ENCODE measurements around the gene SAV1. TPM values are rescaled to one million over a fixed set of nuclear protein-coding genes. Genes with fewer than 3 reads are reported as not detected.

Gene SAV1
- total and polyA plus RNA-seq, 2 of the 13 experiments (the other 11 are each of a cell fraction or from before 2014, with no cell fraction given) = 7.3 to 8.2 TPM

DNA sequence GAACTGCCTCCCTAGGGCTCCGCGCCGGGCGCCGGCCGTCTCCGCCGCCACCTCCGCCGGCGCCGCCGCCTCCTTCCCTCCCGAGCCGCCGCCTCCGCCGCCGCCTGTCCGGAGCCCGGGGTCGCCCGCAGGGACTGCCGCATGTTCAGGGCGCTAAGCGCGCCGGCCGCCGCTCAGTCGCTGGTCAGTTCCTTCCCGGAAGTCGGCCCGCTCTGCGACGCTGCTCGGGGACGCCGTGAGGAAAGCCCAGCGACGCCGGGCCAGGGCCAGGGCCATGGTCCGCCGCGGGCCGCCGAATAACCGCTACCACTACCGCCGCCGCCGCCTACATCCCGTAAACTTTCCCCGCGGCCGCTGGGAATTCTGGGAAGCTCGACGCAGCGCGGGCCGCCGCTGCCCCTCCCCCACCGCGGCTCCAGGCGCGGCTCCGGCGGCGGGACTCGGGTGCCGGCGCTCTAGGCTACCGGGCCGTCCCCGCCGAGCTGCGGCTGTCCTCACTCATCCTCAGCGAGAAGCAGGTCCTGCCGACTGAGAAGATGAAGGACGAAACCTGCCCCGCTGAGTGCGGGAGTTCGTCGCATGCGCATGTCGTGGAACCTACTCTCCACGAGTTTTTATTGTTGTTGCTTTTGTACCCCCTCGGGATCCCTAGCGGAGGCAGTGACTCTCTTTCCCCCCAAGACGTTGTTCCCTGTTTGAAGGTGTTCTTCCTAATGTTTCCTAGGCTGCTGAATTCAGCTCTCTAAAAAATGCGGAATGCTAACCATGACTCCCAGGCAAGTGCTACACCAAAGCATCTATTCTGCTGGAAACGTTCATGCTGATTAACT lies at the start of gene SAV1 (continued):
- TF ChIP-seq ZNF34 (CRISPR knock-in tag; IDR thresholded peaks at IDR 0.05; ENCODE audit: borderline replicate concordance) (peak; percentile 93), ZNF446 (CRISPR knock-in tag; IDR thresholded peaks at IDR 0.05) (no peak), ZNF10 (CRISPR knock-in tag; IDR thresholded peaks at IDR 0.05; ENCODE audit: borderline replicate concordance, low read depth) (no peak), MIER2 (CRISPR knock-in tag; IDR thresholded peaks at IDR 0.05) (0 out of 2 replicates have a peak, but pooled peaks have one; percentile 16), RFXANK (CRISPR knock-in tag; IDR thresholded peaks at IDR 0.05) (no peak), PRPF4 (IDR thresholded peaks at IDR 0.05; ENCODE audit: low read depth, low read length, poor library complexity, severe bottlenecking) (no peak), THYN1 (CRISPR knock-in tag; IDR thresholded peaks at IDR 0.05; ENCODE audit: borderline replicate concordance, low read depth) (no peak), FOXK1 (CRISPR knock-in tag; IDR thresholded peaks at IDR 0.05; ENCODE audit: borderline replicate concordance, low read depth) (no peak; the same call in 1 of the 2 replicates), ONECUT2 (CRISPR knock-in tag; IDR thresholded peaks at IDR 0.05) (peak; percentile 47; the same call in 1 of the 2 replicates), ZNF501 (CRISPR knock-in tag; IDR thresholded peaks at IDR 0.05) (no peak; the same call in 1 of the 2 replicates), TEAD2 (CRISPR knock-in tag; IDR thresholded peaks at IDR 0.05) (no peak), ZNF547 (CRISPR knock-in tag; IDR thresholded peaks at IDR 0.05) (peak; percentile 80; the same call in 1 of the 2 replicates), ZFAT (CRISPR knock-in tag; conservative IDR thresholded peaks at IDR 0.05) (no peak), MXD4 (CRISPR knock-in tag; IDR thresholded peaks at IDR 0.05) (no peak), ZNF484 (CRISPR knock-in tag; IDR thresholded peaks at IDR 0.05; ENCODE audit: borderline replicate concordance, low read depth) (no peak), FOXO1 (CRISPR knock-in tag; IDR thresholded peaks at IDR 0.05) (peak; percentile 61), CBFB (CRISPR knock-in tag; IDR thresholded peaks at IDR 0.05) (no peak; the same call in 1 of the 2 replicates)
- TF ChIP-seq, protein P1, sequence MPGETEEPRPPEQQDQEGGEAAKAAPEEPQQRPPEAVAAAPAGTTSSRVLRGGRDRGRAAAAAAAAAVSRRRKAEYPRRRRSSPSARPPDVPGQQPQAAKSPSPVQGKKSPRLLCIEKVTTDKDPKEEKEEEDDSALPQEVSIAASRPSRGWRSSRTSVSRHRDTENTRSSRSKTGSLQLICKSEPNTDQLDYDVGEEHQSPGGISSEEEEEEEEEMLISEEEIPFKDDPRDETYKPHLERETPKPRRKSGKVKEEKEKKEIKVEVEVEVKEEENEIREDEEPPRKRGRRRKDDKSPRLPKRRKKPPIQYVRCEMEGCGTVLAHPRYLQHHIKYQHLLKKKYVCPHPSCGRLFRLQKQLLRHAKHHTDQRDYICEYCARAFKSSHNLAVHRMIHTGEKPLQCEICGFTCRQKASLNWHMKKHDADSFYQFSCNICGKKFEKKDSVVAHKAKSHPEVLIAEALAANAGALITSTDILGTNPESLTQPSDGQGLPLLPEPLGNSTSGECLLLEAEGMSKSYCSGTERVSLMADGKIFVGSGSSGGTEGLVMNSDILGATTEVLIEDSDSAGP (CRISPR knock-in tag; IDR thresholded peaks at IDR 0.05; ENCODE audit: borderline replicate concordance) = peak; percentile 82; the same call in 1 of the 2 replicates
- TF ChIP-seq, protein P2, sequence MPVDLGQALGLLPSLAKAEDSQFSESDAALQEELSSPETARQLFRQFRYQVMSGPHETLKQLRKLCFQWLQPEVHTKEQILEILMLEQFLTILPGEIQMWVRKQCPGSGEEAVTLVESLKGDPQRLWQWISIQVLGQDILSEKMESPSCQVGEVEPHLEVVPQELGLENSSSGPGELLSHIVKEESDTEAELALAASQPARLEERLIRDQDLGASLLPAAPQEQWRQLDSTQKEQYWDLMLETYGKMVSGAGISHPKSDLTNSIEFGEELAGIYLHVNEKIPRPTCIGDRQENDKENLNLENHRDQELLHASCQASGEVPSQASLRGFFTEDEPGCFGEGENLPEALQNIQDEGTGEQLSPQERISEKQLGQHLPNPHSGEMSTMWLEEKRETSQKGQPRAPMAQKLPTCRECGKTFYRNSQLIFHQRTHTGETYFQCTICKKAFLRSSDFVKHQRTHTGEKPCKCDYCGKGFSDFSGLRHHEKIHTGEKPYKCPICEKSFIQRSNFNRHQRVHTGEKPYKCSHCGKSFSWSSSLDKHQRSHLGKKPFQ (CRISPR knock-in tag; IDR thresholded peaks at IDR 0.05; ENCODE audit: insufficient replicate concordance) = no peak
- TF ChIP-seq, protein P3, sequence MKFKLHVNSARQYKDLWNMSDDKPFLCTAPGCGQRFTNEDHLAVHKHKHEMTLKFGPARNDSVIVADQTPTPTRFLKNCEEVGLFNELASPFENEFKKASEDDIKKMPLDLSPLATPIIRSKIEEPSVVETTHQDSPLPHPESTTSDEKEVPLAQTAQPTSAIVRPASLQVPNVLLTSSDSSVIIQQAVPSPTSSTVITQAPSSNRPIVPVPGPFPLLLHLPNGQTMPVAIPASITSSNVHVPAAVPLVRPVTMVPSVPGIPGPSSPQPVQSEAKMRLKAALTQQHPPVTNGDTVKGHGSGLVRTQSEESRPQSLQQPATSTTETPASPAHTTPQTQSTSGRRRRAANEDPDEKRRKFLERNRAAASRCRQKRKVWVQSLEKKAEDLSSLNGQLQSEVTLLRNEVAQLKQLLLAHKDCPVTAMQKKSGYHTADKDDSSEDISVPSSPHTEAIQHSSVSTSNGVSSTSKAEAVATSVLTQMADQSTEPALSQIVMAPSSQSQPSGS (CRISPR knock-in tag; IDR thresholded peaks at IDR 0.05) = peak; percentile 49; the same call in 1 of the 2 replicates
- TF ChIP-seq, protein P4, sequence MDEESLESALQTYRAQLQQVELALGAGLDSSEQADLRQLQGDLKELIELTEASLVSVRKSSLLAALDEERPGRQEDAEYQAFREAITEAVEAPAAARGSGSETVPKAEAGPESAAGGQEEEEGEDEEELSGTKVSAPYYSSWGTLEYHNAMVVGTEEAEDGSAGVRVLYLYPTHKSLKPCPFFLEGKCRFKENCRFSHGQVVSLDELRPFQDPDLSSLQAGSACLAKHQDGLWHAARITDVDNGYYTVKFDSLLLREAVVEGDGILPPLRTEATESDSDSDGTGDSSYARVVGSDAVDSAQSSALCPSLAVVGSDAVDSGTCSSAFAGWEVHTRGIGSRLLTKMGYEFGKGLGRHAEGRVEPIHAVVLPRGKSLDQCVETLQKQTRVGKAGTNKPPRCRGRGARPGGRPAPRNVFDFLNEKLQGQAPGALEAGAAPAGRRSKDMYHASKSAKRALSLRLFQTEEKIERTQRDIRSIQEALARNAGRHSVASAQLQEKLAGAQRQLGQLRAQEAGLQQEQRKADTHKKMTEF (CRISPR knock-in tag; IDR thresholded peaks at IDR 0.05) = peak; percentile 90
- TF ChIP-seq, protein P5, sequence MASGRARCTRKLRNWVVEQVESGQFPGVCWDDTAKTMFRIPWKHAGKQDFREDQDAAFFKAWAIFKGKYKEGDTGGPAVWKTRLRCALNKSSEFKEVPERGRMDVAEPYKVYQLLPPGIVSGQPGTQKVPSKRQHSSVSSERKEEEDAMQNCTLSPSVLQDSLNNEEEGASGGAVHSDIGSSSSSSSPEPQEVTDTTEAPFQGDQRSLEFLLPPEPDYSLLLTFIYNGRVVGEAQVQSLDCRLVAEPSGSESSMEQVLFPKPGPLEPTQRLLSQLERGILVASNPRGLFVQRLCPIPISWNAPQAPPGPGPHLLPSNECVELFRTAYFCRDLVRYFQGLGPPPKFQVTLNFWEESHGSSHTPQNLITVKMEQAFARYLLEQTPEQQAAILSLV (CRISPR knock-in tag; IDR thresholded peaks at IDR 0.05; ENCODE audit: borderline replicate concordance) = peak; percentile 80; the same call in 1 of the 2 replicates
